ENCODE measurements around the gene FZR1. TPM values are rescaled to one million over a fixed set of nuclear protein-coding genes. Genes with fewer than 3 reads are reported as not detected.

FZR1 gene
- total and polyA plus RNA-seq, 9 of the 15 experiments (the other 6 are each of a cell fraction or from before 2014, with no cell fraction given) = 0.18 to 48.0 (median 22.2) TPM

- Histone ChIP-seq H3K4me1 (replicated peaks in 1 of 2; ENCODE audit: control insufficient read depth in 2 of 2, insufficient read depth in 2 of 2, low read length in 2 of 2) (peaks cover 10 to 72% of the 10 kb centered on the region in 2 experiments; a peak in 4 of 5 replicates), H3K79me2 (ENCODE audit: control insufficient read depth, insufficient read depth, low read length) (peaks cover 82% of the 10 kb centered on the region), H4K20me1 (replicated peaks; ENCODE audit: control insufficient read depth, insufficient read depth, low read length) (peaks cover 63% of the 10 kb centered on the region), H3K36me3 (ENCODE audit: control insufficient read depth, insufficient read depth, low read length) (peaks cover 36% of the 10 kb centered on the region; the same call in 2 of the 3 replicates), H3K27ac (ENCODE audit: extremely low read depth, low read depth, low read length) (no peak overlapping the region), H3K4me3 (no peak overlapping the region), H3K9me1 (ENCODE audit: control insufficient read depth, insufficient read depth, low read length) (peaks cover 11% of the 10 kb centered on the region), H3K4me2 (ENCODE audit: insufficient read depth, low read length) (no peak overlapping the region), H3K9me3 (replicated peaks; ENCODE audit: control insufficient read depth, insufficient read depth, low read depth, low read length) (no peaks in the 10 kb centered on the region), H3K9ac (ENCODE audit: insufficient read depth in 1 of 2, low read depth in 2 of 2, low read length in 2 of 2) (peak overlapping the region in 1 of 2 experiments; percentile 76; a peak in 2 of 4 replicates), H2AFZ (ENCODE audit: low read depth, low read length) (no peak overlapping the region), H3K27me3 (ENCODE audit: control insufficient read depth in 2 of 2, insufficient read depth in 2 of 2, low read length in 2 of 2) (no peaks in the 10 kb centered on the region)
- FAIRE-seq = no peak
- no TSS peak for BruUV-seq (replicated peaks)
- WGBS (ENCODE audit: insufficient coverage, low coverage, missing lambda C conversion rate) = 89% methylated on average over 23 of the region's 23 CpGs
- no peak for DNase-seq (ENCODE audit: extremely low read depth in 1 of 4, low spot score in 3 of 4)
- in situ Hi-C loops (cut with MboI) = no loop called here
- 0 out of 3 replicates have a peak, but pooled peaks have one; percentile 23 for ATAC-seq
- POLR2A ChIA-PET = interaction anchor here (0.5 to 1.0 kb wide), 5 partner anchors 11 to 404 kb away, joined by 3 to 5 read pairs (median 3); no protein-coding TSS in a partner anchor
- intact Hi-C loops (cut with micrococcal nuclease) = no loop called here
- TF ChIP-seq SAP30 (IDR thresholded peaks at IDR 0.05; ENCODE audit: borderline replicate concordance, insufficient read depth, low read depth, low read length, poor library complexity, severe bottlenecking) (no peak), USF1 (CRISPR knock-in tag; IDR thresholded peaks at IDR 0.05) (0 out of 2 replicates have a peak, but pooled peaks have one; percentile 39), RBFOX2 (IDR thresholded peaks at IDR 0.05; ENCODE audit: low read depth, low read length) (peak; percentile 39; the same call in 1 of the 2 replicates)
- CTCF ChIA-PET (ENCODE audit: low intra/inter-chr PET ratio) = no interaction called here
These were observed 7.4 kb downstream of the FZR1 start for GRCh38 chr19:3513229-3514140.
